NOMO-1 treated with dmso at 0.1 percent for 144 hours (cell line): ENCODE data around the gene RAB44.

Experiments
- DNase-seq: peaks from one replicate; lab custom pipeline; 2025; ENCODE audit not compliant: unreplicated experiment; lab: John Stamatoyannopoulos, UW

RAB44 gene

DNA sequence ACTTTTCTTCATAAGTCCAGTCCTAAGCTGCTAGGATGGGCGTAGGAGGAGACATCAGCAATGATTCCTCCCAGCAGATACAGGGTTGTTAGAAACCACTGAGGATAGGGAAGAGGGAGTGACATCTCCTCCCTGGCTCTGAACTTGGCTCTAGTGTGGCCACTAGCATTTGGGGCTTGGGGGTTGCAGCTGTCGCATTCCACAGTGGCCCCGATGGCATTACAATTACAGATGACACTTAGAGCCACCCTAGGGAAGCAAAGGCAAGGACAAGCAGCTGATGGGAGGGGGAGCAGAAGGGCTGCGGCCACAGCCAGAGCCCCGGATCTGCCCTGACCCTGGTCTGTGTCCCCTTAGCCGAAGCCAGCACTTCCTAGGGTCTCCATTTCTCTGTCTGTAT, 28.6 kb upstream of the RAB44 start:
- no peak for DNase-seq

GRCh38 chr6:36670271-36670670, 27.4 kb upstream of the RAB44 start:
- no peak for DNase-seq

- no peak for DNase-seq
Measured at GRCh38 chr6:36671687-36672375, 25.8 kb upstream of the RAB44 start.

DNA sequence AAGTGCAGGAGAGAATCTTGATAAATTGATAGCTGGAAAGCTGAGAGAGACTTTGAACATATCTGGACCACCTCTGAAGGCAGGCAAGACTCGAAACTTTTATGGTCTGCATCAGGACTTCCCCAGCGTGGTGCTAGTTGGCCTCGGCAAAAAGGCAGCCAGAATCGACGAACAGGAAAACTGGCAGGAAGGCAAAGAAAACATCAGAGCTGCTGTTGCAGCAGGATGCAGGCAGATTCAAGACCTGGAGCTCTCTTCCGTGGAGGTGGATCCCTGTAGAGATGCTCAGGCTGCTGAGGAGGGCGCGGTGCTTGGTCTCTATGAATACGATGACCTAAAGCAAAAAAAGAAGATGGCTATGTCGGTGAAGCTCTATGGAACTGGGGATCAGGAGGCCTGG, 23.7 kb upstream of the RAB44 start:
- no peak for DNase-seq

- DNase-seq: no peak
Measured at GRCh38 chr6:36674942-36675341, 22.7 kb upstream of the RAB44 start.

DNA sequence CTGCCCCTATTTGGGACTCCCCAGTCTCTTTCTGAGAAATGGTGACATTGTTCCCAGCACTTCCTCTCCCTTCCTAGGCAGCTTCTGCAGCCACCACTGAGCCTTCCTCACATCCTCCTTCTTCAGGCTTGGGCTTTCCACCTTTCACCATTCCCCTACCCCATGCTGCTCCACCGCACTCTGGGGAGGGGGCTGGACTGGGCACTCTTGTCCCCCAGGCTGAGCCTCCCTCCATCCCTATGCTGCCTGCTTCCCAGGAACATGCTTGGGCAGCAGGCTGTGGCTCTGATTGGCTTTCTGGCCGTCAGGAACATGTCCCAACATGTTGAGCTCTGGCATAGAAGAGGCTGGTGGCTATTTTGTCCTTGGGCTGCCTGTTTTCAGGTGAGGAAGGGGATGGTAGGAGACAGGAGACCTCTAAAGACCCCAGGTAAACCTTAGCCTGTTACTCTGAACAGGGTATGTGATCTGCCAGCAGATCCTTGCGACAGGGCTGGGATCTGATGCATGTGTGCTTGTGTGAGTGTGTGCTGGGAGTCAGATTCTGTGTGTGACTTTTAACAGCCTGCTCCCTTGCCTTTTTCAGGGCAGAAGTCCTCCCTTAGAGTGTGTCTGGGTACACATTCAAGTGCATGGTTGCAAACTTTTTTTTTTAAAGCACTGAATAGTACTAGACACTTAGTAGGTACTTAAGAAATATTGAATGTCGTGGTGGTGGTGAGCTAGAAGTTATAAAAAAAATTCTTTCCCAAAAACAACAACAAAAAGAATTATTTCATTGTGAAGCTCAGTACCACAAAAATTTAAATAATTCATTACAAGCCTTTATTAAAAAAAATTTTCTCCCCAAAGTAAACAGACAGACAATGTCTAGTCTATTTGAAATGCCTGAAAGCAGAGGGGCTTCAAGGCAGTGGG, 21.2 kb upstream of the RAB44 start:
- DNase-seq: no peak

GRCh38 chr6:36677059-36677749, 20.4 kb upstream of the RAB44 start:
- no peak for DNase-seq

GRCh38 chr6:36677753-36678487, 19.7 kb upstream of the RAB44 start:
- no peak for DNase-seq

DNA sequence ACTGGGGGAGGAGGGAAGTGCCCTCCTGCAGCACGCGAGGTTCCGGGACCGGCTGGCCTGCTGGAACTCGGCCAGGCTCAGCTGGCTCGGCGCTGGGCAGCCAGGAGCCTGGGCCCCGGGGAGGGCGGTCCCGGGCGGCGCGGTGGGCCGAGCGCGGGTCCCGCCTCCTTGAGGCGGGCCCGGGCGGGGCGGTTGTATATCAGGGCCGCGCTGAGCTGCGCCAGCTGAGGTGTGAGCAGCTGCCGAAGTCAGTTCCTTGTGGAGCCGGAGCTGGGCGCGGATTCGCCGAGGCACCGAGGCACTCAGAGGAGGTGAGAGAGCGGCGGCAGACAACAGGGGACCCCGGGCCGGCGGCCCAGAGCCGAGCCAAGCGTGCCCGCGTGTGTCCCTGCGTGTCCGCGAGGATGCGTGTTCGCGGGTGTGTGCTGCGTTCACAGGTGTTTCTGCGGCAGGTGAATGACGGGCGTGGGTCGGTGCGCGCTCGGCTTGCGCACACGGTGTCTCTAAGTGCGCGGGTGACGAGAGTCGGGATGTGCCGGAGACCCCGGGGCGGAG, 19.1 kb upstream of the RAB44 start, which contains the start of gene CDKN1A:
Gene CDKN1A (plus strand): TSS at position 227 of the 555 bp plus-strand sequence. CDS start 5,388 bp downstream, outside the sequence.
- peak; percentile 82 for DNase-seq

GRCh38 chr6:36679043-36679833, 18.4 kb upstream of the RAB44 start:
- no peak for DNase-seq

- DNase-seq: peak; percentile 45
Measured at GRCh38 chr6:36682328-36683144, 15.1 kb upstream of the RAB44 start.

DNA sequence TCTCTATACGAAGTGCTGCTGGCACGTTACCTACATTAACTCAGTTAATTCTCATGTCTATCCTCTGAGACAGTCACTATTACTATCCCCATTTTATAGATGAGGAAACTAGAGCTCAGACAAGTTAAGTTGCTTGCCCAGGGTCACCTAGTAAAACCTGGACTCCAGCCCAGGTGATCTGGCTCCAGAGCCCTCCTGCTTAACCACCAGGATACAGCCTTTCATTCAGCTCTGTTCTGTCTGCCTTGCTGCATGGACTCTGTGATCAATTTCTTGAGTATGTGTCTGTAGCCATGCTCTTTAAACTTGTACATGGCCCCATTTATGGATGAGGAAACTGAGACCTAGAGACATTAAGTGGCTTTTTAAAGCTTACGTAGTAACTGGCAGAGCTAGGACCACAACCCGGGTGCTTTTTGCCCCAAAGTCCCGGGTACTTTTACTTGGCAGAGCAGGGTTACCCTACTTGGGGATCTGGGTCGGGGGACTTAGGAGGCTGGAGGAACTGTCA, 14.4 kb upstream of the RAB44 start:
- no peak for DNase-seq

DNA sequence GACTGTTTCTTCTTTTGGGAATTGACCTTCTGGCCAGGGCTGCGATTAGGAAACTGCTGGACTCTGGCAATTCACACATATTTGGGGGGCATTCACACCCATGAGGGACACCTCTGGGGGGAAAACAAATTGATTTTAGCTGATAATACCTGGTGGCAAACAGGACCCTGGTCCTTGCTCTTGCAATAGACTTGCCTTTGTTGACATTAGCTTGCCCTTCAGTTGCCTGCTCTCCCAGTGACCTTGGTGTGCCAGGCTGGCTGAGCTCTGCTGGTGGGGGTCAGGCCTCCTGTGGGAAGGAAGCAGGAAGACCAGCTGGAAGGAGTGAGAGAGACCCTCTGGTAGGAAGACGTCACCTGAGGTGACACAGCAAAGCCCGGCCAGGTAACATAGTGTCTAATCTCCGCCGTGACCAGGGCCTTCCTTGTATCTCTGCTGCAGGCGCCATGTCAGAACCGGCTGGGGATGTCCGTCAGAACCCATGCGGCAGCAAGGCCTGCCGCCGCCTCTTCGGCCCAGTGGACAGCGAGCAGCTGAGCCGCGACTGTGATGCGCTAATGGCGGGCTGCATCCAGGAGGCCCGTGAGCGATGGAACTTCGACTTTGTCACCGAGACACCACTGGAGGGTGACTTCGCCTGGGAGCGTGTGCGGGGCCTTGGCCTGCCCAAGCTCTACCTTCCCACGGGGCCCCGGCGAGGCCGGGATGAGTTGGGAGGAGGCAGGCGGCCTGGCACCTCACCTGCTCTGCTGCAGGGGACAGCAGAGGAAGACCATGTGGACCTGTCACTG, 13.8 kb upstream of the RAB44 start:
- no peak for DNase-seq

DNA sequence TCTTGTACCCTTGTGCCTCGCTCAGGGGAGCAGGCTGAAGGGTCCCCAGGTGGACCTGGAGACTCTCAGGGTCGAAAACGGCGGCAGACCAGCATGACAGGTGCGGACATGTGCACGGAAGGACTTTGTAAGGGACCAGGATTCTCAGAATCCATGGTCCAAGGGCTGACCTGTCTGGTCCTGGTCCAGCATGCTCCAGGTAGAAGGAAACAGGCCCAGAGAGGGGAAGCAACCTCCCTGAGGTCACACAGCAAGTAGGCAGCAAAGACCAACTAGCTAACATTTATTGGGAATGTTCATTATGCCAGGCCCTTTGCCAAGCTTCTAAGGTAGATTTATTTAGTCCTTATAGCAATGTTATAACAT, 13.2 kb upstream of the RAB44 start:
- DNase-seq: no peak

DNA sequence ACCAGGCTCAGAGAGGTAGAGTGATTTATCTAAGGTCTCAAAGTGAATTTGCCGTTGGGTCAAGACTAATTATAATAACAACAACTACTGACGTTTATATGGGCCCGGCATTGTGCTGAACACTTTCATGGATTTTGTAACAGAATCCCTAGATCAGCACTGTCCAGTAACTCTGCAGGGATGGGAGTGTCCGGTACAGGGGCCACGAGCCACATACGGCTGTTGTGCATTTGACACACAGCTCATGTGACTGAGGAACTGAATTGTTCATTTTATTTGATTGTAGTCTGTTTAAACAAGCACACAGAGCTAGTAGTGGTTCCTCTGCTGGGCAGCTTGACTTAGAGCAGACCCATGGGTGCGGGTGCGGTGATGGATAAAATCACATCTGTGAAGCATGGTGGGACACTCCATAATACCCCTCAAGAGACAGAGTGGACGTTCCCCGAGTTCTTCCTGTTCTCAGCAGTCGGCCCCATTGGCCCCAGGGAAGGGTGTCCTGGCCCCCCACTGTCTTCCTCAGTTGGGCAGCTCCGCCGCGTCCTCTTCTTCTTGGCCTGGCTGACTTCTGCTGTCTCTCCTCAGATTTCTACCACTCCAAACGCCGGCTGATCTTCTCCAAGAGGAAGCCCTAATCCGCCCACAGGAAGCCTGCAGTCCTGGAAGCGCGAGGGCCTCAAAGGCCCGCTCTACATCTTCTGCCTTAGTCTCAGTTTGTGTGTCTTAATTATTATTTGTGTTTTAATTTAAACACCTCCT, 12.3 kb upstream of the RAB44 start:
- no peak for DNase-seq

DNA sequence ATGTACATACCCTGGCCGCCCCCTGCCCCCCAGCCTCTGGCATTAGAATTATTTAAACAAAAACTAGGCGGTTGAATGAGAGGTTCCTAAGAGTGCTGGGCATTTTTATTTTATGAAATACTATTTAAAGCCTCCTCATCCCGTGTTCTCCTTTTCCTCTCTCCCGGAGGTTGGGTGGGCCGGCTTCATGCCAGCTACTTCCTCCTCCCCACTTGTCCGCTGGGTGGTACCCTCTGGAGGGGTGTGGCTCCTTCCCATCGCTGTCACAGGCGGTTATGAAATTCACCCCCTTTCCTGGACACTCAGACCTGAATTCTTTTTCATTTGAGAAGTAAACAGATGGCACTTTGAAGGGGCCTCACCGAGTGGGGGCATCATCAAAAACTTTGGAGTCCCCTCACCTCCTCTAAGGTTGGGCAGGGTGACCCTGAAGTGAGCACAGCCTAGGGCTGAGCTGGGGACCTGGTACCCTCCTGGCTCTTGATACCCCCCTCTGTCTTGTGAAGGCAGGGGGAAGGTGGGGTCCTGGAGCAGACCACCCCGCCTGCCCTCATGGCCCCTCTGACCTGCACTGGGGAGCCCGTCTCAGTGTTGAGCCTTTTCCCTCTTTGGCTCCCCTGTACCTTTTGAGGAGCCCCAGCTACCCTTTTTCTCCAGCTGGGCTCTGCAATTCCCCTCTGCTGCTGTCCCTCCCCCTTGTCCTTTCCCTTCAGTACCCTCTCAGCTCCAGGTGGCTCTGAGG, 11.5 kb upstream of the RAB44 start:
- peak; percentile 37 for DNase-seq
